GM19193 (cell line): Measurements from ENCODE around the gene RCN1.

Experiments used
- POLR2A ChIP-seq: IDR thresholded peaks from 4 replicates; pipeline ENCODE4 v1.6.1; 2011; ENCODE audit not compliant: insufficient read depth, insufficient read length; ENCODE audit errors: extremely low read depth

Gene RCN1

GRCh38 chr11:32090545-32091370 is at the start of gene RCN1:
Gene RCN1 (plus strand): TSS chr11:32091074. CDS start chr11:32091197, 123 bp downstream.
- TF ChIP-seq POLR2A: peak; percentile 33

GRCh38 chr11:32043737-32044136 is 47.1 kb upstream of the RCN1 start:
- TF ChIP-seq POLR2A: no peak

- no peak for TF ChIP-seq POLR2A
Measured at GRCh38 chr11:32044158-32044863, 46.6 kb upstream of the RCN1 start.

- TF ChIP-seq POLR2A: no peak
Measured at GRCh38 chr11:32045456-32045855, 45.4 kb upstream of the RCN1 start.

- TF ChIP-seq POLR2A: no peak
Measured at GRCh38 chr11:32050264-32050663, 40.6 kb upstream of the RCN1 start.

- no peak for TF ChIP-seq POLR2A
Measured at GRCh38 chr11:32052215-32052614, 38.7 kb upstream of the RCN1 start.

- TF ChIP-seq POLR2A: no peak
Measured at GRCh38 chr11:32053151-32053888, 37.6 kb upstream of the RCN1 start.

- no peak for TF ChIP-seq POLR2A
Measured at GRCh38 chr11:32055861-32056260, 35.0 kb upstream of the RCN1 start.

GRCh38 chr11:32056438-32056837 is 34.4 kb upstream of the RCN1 start:
- no peak for TF ChIP-seq POLR2A

- TF ChIP-seq POLR2A: no peak
Measured at GRCh38 chr11:32059686-32060462, 31.0 kb upstream of the RCN1 start.

- no peak for TF ChIP-seq POLR2A
Measured at GRCh38 chr11:32062540-32062939, 28.3 kb upstream of the RCN1 start.

- TF ChIP-seq POLR2A: no peak
Measured at GRCh38 chr11:32065865-32066629, 24.8 kb upstream of the RCN1 start.

- no peak for TF ChIP-seq POLR2A
Measured at GRCh38 chr11:32068134-32068870, 22.6 kb upstream of the RCN1 start.
